ENCODE data around the gene B3GNT7.
"Not testable (repeated sequence)": the region's sequence is repeated elsewhere in the genome, so short reads cannot be mapped to it uniquely, and the experiment has no call there.

Gene B3GNT7

DNA sequence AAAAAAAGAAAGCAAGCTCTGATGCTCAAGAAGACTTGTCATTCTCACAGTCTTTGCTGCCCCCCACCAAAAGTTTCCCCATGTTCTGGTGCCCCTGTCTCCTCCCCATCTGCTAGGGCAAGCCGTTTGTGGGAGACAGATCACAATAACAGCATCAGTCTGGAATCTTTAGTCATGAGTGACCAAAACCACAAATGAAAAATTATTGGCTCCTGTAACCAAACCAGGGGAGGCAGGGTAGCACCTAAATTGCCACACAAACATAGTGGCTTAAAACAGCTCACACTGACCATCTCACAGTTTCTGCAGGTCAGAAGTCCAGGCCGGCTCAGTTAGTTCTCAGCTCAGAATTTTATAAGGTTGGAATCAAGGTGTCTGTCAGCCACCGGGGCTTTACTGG is 9.1 kb upstream of the B3GNT7 start:
- DNase-seq: no peak

DNA sequence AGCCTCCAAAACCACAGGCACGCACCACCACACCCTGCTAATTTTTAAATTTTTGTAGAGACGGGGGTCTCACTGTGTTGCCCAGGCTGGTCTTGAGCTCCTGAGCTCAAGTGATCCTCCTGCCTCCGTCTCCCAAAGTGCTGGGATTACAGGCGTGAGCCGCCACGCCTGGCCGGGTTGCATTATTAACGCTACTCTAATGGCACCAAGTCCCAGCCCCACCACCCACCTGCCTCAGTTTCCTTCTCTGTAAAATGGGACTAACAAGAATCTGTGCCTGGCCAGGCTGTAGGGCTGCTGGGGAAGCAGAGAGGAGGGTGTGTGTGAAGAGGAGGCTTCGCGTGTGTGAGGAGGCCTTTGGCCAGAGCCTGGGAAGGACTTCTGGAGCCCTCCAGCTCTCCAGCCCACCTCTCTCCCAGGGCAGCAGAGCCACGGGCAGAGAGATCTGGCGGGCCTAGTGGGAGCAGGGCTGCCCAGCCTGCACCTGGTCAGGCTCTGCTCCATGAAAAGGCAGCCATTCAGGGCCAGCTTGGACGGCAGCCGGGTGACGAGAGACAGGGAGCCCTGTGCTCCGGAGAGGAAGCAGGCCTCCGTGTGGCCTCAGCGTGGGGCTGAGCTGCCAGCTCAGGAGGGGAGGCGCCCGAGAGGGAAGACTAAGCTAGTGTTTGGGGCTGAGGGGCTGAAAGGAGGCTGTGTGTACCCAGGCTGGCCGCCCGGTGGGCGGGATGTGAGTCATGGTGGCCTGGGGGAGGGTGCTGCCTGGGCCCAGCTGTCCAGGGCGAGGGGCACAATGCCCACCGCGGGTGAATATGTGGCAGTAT is 7.4 kb upstream of the B3GNT7 start:
- DNase-seq: no peak

DNA sequence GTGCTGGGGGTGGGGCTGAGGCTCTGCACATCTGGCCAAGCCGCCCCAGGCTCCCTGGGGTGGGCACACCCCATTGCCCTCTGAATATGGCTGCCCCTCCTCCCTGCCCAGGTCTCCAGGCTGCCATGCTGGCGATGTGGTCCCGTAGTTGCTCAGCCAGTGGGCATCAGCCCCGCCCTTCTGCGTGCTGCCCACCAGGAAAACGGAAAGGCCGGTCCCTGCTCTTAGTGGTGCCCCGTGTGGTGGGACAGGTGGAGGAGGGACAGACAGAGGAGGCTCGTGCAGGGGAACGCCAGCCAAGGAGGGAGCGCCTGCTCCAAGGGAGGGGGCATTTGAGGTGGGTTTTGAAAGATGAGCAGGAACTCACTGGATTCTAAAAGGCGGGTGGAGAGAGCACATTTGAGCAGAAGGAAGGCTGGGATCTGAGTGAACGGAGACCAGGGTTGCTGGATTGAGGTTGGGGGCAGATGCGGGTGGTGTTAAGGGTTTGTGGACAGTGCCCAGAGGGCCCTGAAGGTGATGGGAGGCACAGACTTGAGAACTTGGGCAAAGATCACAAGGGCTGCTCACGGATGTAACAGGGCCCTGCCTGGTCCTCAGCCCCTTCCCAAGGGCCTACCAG is 6.7 kb upstream of the B3GNT7 start:
- DNase-seq: no peak

DNA sequence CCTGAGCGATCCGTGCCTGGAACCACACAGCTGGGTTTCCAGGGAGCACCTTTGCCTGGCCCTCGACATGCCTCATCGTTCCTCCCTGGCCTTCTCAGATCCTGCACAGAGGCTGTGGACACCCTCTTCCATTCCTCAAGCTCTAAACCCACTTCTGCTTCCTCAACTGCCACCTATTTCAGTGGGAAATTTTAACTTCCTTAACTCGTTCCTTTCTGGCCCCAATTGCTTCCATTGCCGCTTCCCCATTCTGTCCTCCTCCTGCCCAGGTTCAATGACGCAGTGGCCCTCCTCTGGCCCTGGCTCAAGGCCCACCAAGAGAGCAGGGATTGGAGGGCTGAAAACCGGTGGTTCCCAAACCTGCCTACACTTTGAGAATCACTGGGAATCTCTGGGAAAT is 4.8 kb upstream of the B3GNT7 start:
- DNase-seq: no peak

DNA sequence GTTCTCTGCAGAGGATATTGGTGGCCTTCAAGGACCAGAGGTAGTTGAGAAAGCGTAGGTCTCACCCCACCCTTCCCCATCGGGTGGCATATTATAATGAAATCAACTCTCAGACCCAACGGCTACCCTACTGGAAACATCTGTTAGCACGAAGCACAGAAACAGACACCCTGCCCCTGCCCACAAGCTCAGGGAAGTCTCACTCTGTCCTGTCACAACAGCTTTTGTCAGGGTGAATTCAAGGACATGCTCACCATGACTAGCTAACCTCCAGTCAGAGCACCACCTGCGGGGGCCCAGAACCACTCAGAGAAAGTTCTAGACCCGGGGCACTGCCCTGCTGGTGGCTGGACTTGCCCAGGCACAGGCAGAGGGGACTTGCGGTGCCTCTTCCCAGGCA is 3.5 kb upstream of the B3GNT7 start:
- no peak for DNase-seq

DNA sequence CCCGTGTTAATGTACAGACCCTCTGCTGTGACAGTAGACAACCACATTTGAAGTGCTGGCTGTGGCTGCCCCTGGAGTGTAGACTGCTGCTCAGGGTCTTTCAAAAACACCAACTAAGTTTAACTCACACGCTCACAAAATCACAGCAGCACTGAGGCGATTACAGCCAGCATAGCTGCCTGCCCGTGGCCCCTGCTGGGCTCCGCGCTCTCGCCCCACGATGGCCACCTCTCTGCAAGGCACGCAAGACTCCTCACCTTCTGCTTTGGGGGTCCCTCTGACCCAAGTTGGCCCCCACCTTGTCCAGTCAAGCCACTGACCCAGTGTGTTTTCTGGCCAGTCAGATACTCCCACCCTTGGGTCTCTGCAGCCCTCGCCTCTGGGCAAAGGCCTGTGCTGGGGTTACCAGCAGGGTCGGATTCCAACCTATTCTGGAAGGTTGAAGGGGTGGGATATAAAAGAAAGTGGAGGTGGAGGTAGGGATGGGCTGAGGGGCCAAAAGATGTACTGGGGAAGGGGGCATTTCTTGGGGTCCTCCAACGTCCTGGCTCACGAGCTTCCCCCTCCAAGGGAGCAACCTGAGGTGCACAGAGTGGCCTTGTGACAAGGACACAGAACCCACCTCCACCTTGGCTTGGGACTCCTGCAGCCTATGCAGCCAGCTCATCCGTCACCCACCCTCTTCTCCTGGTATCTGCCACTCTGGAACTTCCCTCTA is 2.9 kb upstream of the B3GNT7 start:
- no peak for DNase-seq

DNA sequence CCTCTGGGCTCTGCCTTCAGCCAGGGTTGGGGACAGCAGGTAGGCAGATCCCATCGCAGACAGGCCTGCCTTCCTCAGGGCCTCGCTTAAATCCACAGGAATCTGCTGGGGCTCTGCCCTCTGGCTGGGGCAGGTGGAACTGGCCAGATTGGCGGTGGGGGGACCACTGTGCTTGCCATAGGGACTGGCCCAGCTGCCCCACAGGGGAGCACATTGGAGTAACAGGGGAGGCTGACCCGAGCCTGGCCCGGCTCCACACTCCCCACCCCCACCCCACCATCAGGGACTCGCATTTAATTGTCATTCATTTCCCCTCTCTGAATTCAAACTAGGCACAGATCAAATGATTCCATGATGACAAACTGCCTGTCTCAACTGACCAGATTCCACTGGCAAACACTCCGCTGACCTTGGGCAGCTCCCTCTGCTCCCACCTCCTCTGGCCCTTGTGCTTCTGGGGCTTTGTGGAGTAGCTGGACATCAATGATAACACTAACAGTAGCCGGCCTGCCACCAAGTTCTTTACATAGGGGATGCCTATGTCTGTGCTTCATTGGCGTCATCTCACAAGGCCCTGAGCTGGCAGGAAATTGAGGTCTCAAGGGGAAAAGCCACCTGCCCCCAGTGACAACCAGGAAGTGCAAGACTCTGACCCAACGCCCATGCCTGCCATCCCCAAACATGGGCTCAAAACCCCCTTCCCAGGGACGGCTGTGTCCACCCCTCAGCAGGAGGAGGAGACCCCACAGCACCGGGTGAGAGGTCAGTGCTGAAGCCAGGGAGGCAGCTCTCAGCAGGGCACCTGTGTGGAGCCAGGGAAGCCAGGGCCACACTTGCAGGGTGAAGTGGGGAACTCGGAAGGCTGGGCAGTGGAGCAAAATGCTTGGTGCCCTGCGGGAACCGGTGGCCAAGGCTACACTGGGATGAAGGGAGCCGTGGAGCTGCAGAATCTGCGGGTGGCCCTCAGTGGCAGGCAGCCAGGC is 2.1 kb upstream of the B3GNT7 start:
- no peak for DNase-seq

DNA sequence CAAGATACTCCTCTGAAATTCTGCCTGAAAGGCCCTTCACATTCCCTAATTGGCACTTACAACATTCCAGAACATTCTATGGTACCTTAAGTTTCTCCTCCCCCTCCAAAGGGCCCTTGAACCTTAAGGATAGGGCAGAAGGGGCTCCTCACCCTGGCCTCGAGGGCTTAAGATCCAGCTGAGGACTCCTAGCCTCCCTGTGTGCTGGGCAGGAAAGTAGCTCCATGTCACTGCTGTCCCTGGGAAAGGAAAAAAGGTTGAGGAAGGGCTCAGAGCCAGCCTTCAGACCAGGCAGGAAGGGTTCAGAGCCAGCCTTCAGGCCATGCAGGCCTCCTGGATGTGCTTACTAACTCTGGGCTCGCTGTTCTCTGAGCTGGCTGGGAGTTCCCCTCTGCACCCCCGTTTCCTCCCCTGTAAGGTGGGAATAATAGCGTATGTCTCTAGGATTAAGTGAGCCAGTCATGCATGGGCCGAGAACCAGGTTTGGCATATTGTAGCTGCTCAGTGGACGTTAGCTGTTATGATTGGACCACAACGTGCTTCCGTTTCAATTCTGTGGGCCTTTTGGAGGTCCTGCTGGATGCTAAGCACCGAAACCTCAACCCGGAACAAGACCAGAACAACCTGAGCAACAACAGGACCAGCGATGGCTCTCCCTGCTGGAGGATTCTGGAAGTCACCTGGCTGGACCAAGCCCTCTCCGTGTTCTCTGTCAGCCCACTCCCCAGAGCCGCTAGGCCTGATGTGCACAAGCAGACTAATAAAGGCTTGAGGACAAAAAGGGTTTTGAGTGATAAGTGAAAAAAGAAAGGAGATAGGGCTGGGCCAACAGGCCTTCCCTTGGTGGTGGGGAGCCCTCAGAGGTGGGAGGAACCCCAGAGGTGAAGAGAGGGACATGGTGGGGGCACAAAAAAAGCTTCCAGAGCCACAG is 1.0 kb upstream of the B3GNT7 start:
- DNase-seq: no peak

DNA sequence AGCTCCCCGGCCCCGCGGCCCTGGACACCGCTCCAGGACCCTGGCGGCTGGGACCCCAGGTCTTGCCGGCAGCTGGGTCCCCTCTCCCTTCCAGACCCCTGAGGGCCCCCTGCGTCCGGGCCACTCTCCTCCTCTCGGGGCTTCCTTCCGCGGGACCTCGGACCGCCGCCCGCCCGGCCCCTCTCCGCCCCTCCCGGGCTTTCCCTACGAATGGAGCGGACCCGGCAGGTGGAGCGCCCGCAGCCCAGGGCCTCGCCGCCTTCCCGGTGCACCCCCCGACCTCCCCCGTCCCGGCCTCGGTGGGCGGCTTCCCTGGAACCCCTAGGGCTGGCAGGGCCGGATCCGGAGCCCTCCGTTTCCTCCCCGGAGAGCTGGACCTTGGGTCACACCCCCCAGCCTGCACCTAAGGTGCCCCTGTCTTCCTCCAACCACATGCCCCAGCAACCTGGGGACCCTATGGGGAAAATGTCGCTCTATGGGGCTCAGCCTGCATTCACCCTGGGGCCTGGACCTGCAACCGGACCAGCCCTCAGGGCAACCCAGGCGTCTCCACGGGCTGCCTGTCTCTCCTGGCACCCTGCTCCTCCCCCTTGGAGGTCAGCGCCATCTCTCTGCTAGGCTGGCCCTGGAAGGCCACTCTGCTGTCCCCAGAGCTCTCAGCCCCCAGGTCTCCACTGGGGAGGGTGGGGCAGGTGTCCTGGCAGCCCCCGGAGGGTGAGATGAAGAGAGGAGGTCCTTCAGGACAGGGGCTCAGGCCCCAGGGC is 730 bp downstream of the B3GNT7 start:
- no peak for DNase-seq

DNA sequence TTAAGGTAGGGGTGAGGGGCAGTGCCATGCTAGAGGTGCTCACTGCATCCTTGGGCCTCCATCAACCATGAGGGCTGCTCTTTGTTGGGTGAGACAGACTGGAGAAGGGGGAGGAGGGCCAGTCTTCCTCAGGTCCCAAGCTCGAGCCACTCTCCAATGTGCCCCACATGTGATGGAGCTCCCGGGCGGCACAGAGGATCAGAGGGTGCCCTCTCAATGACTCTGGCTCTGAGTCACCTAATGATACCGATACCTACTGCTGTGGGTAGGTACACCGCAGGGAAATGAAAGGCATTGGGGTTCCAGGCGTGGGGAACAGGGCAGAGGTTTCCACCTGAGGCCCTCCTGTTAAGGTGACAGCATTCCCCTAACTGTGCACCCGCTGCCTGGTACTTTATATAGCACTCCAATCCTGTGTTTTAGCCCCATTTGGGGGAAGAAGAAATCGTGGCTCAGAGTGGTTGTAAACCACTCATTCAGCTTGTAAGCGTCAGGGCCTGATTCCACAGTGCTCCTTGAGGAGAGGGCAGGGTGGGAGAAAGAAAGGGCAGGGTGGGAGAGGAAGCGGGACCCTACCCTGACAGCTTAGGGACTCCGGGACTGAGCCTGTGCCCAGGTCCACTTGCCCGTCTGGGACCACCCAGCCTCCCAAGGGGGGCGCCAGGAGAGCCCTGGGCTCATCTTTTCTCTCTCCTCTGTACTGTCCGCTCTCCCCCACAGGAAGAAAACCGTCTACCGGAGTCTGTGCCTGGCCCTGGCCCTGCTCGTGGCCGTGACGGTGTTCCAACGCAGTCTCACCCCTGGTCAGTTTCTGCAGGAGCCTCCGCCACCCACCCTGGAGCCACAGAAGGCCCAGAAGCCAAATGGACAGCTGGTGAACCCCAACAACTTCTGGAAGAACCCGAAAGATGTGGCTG is 1.8 kb downstream of the B3GNT7 start:
- no peak for DNase-seq

DNA sequence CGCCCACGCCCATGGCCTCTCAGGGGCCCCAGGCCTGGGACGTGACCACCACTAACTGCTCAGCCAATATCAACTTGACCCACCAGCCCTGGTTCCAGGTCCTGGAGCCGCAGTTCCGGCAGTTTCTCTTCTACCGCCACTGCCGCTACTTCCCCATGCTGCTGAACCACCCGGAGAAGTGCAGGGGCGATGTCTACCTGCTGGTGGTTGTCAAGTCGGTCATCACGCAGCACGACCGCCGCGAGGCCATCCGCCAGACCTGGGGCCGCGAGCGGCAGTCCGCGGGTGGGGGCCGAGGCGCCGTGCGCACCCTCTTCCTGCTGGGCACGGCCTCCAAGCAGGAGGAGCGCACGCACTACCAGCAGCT is 2.4 kb downstream of the B3GNT7 start:
- DNase-seq: no peak

DNA sequence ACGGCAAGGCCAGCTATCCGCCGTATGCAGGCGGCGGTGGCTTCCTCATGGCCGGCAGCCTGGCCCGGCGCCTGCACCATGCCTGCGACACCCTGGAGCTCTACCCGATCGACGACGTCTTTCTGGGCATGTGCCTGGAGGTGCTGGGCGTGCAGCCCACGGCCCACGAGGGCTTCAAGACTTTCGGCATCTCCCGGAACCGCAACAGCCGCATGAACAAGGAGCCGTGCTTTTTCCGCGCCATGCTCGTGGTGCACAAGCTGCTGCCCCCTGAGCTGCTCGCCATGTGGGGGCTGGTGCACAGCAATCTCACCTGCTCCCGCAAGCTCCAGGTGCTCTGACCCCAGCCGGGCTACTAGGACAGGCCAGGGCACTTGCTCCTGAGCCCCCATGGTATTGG is 3.1 kb downstream of the B3GNT7 start:
- no peak for DNase-seq

DNA sequence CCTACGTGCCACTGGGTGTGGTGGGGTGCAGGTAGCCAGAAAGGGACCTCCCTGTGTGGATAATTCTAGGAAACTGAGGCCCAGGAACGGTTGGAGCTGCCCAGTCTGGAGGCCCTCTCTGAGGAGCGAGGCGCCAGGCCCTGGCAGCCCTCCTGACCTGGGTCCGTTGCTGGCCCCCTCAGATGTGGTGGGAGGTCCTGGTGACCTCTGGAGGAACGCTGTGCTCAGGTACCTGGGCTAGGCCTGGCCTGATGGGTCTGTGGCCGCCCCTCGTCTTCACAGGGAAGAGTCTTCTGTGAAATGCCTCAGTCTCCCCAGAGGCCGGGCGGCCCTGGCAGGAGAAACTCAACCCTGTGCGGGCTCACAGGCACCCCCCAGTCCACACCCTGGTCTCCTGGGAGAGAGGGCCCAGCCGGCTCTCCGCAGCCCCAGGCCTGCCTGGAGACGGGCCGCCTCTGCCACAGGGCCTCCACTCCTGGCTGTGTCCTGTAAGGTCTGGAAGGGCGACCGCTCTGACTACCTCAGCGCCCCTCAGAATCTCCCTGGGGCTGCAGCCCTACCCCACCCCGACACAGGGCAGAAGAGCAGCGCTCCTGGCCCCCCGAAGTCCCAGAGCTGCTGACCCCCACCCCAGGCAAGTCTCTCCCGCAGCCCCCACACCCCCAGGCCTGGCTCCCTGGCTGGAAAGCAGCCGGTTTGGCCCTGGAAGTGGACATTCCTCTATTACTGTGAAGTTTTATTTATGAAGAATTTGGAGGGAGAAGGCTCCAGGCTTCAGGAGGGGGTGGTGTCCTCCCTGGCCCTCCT is 3.7 kb downstream of the B3GNT7 start:
- no peak for DNase-seq

DNA sequence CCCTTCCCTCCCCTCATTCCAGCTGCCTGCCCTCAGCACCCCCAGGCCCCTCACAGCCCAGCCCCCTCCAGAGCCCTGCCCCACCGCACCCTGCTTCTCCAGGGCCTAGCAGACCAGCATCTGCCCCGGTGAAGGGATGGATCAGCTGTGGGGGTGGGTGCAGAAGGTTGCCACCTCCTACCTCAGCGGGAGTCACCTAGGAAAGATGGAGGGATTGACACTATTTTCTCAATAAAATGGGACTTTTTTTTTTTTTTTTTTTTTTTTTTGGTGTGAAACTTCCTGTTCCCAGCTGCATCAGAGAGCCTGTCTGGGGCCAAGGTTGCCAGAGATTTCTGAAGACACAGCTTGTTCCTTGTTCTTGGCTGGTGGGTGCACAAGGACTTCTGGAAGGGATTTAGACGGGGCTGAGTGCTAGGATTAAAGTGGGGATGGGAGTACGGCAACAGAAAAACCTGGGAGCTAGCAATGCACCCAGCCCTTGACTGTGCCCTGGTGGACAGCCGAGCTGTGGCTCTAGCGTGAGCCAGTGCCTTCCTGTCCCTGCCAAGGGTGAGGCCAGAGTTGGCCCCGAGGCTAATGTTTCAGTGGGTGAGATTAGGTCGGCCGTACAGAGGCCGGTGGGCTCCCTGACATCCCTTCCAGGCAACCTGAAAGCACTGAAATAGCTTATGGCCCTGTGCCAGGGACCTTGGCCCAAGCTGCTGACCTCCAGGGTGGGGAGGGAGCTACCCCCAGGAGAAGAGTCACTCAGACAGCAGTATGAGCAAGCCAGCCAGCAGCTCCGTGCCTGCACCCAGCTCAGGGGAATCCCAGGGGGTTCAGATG is 4.6 kb downstream of the B3GNT7 start:
- DNase-seq: no peak

DNA sequence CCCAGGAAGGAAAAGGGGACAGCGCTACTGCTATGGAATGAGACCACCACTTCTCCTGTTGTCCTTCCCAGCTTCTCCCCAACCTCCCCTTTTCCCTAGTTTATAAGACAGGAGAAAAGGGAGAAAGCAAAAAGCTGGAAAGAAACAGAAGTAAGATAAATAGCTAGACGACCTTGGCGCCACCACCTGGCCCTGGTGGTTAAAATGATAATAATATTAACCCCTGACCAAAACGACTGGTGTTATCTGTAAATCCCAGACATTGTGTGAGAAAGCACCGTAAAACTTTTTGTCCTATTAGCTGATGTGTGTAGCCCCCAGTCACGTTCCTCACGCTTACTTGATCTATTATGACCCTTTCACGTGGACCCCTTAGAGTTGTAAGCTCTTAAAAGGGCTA is 5.2 kb downstream of the B3GNT7 start:
- DNase-seq: not testable (repeated sequence)

DNA sequence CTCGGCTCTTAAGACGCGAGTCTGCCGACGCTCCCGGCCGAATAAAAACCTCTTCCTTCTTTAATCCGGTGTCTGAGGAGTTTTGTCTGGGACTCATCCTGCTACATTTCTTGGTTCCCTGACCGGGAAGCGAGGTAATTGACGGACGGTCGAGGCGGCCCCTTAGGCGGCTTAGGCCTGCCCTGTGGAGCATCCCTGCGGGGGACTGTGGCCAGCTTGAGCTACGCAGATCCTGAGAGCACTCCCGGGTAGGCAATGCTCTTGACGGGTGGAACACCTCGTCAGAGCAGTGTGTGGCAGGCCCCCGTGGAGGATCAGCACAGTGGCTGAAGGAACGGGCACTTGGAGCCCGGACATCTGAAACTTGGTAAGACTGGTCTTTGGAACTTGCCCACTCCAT is 5.6 kb downstream of the B3GNT7 start:
- not testable (repeated sequence) for DNase-seq

DNA sequence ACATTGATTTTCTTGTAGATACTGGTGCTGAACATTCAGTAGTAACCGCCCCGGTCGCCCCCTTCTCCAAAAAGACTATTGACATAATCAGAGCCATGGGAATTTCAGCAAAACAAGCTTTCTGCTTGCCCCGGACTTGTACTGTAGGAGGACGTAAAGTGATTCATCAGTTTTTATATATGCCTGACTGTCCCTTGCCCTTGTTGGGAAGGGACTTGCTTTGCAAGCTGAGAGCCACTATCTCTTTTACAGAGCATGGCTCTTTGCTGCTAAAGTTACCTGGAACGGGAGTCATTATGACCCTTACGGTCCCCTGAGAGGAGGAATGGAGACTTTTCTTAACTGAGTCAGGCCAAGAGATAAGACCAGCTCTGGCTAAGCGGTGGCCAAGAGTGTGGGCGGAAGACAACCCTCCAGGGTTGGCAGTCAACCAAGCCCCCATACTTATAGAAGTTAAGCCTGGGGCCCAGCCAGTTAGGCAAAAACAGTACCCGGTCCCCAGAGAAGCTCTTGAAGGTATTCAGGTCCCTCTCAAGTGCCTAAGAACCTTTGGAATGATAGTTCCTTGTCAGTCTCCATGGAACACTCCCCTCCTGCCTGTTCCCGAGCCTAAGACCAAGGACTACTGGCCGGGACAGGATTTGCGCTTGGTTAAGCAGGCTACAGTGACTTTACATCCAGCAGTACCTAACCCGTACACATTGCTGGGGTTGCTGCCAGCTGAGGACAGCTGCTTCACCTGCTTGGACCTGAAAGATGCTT is 8.1 kb downstream of the B3GNT7 start:
- DNase-seq: not testable (repeated sequence)

Data from NCI-H748 treated with DMSO at 0.1 percent for 48 hours (cell line).